PC-9 (cell line): ENCODE results near the gene TMEM237. TPM values are rescaled to one million over a fixed set of nuclear protein-coding genes. Genes with fewer than 3 reads are reported as not detected.

Experiments
- BruUV-seq: library from RNA; stranded (reverse); fragments of 400-500 nt; replicated peaks from 2 replicates; lab custom pipeline; 2021; lab: Mats Ljungman, UMichigan
- CTCF ChIA-PET: fragments of 300-600 bp; sonication (Branson Sonifier 250); formaldehyde crosslinking; loops from one replicate; lab custom pipeline; 2022; ENCODE audit warnings: antibody characterized with exemption; lab: Charles Lee
- POLR2A ChIA-PET: fragments of 300-600 bp; sonication (Branson Sonifier 250); formaldehyde crosslinking; loops from one replicate; lab custom pipeline; 2022; ENCODE audit warnings: antibody characterized with exemption; ENCODE audit not compliant: unreplicated experiment; lab: Charles Lee
- DNase-seq, 2 experiments: peaks; one replicate each; pipeline versions ENCODE4 v3.0.0 to v3.0.0-alpha.2; 2015 to 2022; ENCODE audit warnings: mixed read lengths in 1 of 2
- H2AFZ ChIP-seq: fragments of 200-600 bp; sonication (generic); 2 replicates; pipeline ENCODE4 v1.8.1; 2017; ENCODE audit warnings: antibody characterized with exemption
- H3F3A ChIP-seq: fragments of 200-600 bp; sonication (generic); 2 replicates; pipeline ENCODE4 v1.8.1; 2017; ENCODE audit warnings: antibody characterized with exemption, mild to moderate bottlenecking, low read depth; ENCODE audit not compliant: insufficient read depth
- H3K27ac ChIP-seq: fragments of 200-600 bp; sonication (generic); 2 replicates; pipeline ENCODE4 v1.6.1; 2016; ENCODE audit warnings: mixed run types
- H3K27me3 ChIP-seq: fragments of 200-600 bp; sonication (generic); 2 replicates; pipeline ENCODE4 v1.6.1; 2016; ENCODE audit warnings: low read depth, mixed run types; ENCODE audit not compliant: insufficient read depth
- H3K36me3 ChIP-seq: fragments of 200-600 bp; sonication (generic); 2 replicates; pipeline ENCODE4 v1.6.1; 2016; ENCODE audit warnings: low read depth, mixed run types
- H3K4me1 ChIP-seq: fragments of 200-600 bp; sonication (generic); replicated peaks from 2 replicates; pipeline ENCODE4 v1.6.1; 2016; ENCODE audit warnings: mixed run types; ENCODE audit not compliant: insufficient read depth
- H3K4me2 ChIP-seq: fragments of 200-600 bp; sonication (generic); 2 replicates; pipeline ENCODE4 v1.6.1; 2017; ENCODE audit warnings: mixed run types
- H3K4me3 ChIP-seq: fragments of 200-600 bp; sonication (generic); 2 replicates; pipeline ENCODE4 v1.6.1; 2016; ENCODE audit warnings: mixed run types
- H3K79me2 ChIP-seq: fragments of 200-600 bp; sonication (generic); 2 replicates; pipeline ENCODE4 v1.6.1; 2017; ENCODE audit warnings: low read depth, mixed run types
- H3K9me2 ChIP-seq: fragments of 200-600 bp; sonication (generic); 2 replicates; pipeline ENCODE4 v1.8.1; 2017; ENCODE audit warnings: mild to moderate bottlenecking; ENCODE audit not compliant: insufficient read depth
- H3K9me3 ChIP-seq: fragments of 200-600 bp; sonication (generic); 2 replicates; pipeline ENCODE4 v1.8.1; 2016; ENCODE audit warnings: low read depth; ENCODE audit not compliant: insufficient read depth
- H4K20me1 ChIP-seq: fragments of 200-600 bp; sonication (generic); 2 replicates; pipeline ENCODE4 v1.8.1; 2017; ENCODE audit not compliant: insufficient read depth
- CTCF ChIP-seq: fragments of 200-600 bp; sonication (generic); conservative IDR thresholded peaks from 2 replicates; pipeline ENCODE4 v1.6.1; 2017; ENCODE audit warnings: mixed run types, antibody characterized with exemption, mild to moderate bottlenecking, moderate library complexity
- EZH2 ChIP-seq: fragments of 200-600 bp; sonication (generic); IDR thresholded peaks from 2 replicates; pipeline ENCODE4 v1.8.0; 2017; ENCODE audit warnings: antibody characterized with exemption, low read depth
- intact Hi-C: fragments of 100-400 bp; cut with micrococcal nuclease; formaldehyde crosslinking; loops from one replicate; pipeline ENCODE4 v1.10.0; 2022; ENCODE audit not compliant: unreplicated experiment
- total RNA-seq: library from RNA; stranded (reverse); gene quantifications from 2 replicates; pipeline ENCODE4 v1.2.3, GENCODE V29; 2021

TMEM237 gene
- total RNA-seq, 1 experiment from 2014 or later: 24.5 TPM

- Histone ChIP-seq H3K27me3 (no peaks in the 10 kb centered on the region), H3K79me2 (no peaks in the 10 kb centered on the region), H3K4me2 (no peak overlapping the region), H3K36me3 (no peaks in the 10 kb centered on the region), H3K4me1 (peaks cover 14% of the 10 kb centered on the region), H2AFZ (no peak overlapping the region), H3K27ac (no peak overlapping the region), H4K20me1 (no peaks in the 10 kb centered on the region), H3F3A (peaks cover 11% of the 10 kb centered on the region; the same call in 1 of the 2 replicates), H3K4me3 (no peak overlapping the region), H3K9me2 (peaks cover 3% of the 10 kb centered on the region; the same call in 1 of the 2 replicates), H3K9me3 (0 out of 2 replicates have a peak, but pooled peaks cover 4% of the 10 kb centered on the region)
- CTCF ChIA-PET: no interaction called here
- no peak for TF ChIP-seq CTCF
- TF ChIP-seq EZH2: no peak
- BruUV-seq: no TSS peak
- POLR2A ChIA-PET: interaction anchor here (0.5 kb wide), 1 partner anchor 95 kb away, joined by 7 read pairs; no protein-coding TSS in a partner anchor
- intact Hi-C loops: no loop called here
- no peak for DNase-seq
Observed at GRCh38 chr2:201579536-201579935, 63.8 kb downstream of the TMEM237 start.

- POLR2A ChIA-PET: no interaction called here
- Histone ChIP-seq H4K20me1 (no peaks in the 10 kb centered on the region), H3K27me3 (no peaks in the 10 kb centered on the region), H3K36me3 (no peaks in the 10 kb centered on the region), H3K4me2 (no peak overlapping the region), H3K27ac (no peak overlapping the region), H2AFZ (no peak overlapping the region), H3K9me3 (no peaks in the 10 kb centered on the region), H3F3A (peaks cover 10% of the 10 kb centered on the region; the same call in 1 of the 2 replicates), H3K79me2 (no peaks in the 10 kb centered on the region), H3K9me2 (no peaks in the 10 kb centered on the region), H3K4me3 (no peak overlapping the region), H3K4me1 (peaks cover 13% of the 10 kb centered on the region)
- BruUV-seq: no TSS peak
- TF ChIP-seq EZH2: no peak
- TF ChIP-seq CTCF: no peak
- intact Hi-C loops: no loop called here
- no peak for DNase-seq
- CTCF ChIA-PET: no interaction called here
Observed at GRCh38 chr2:201575971-201576370, 67.3 kb downstream of the TMEM237 start.

DNA sequence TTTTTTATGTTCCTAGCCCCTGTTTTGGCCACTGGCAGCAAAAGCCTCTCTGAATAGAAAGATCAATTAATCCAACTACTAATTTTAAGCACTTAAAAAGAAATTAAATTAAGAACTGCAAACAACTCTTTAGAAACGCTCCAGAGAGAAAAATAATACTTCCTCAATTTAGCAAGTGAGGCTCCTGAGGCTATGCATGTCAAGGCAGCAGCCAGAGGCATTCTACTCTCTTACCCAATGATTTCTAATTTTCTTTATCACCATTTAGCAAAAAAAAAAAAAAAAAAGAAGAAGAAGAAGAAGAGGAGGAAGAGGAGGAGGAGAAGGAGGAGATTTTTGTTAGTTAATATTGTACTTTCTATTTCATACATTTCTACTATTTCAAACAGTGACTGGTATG, 68.5 kb downstream of the TMEM237 start:
- H3K4me1 ChIP-seq: peaks cover under 1% of the 10 kb centered on the region
- H3K79me2 ChIP-seq: no peaks in the 10 kb centered on the region
- no peak overlapping the region for H3K4me2 ChIP-seq
- H3K9me3 ChIP-seq: no peaks in the 10 kb centered on the region
- H3K27me3 ChIP-seq: no peaks in the 10 kb centered on the region
- H3K4me3 ChIP-seq: no peak overlapping the region
- no peak for TF ChIP-seq EZH2
- TF ChIP-seq CTCF: no peak
- intact Hi-C loops: no loop called here
- no peaks in the 10 kb centered on the region for H3K36me3 ChIP-seq
- no peaks in the 10 kb centered on the region for H3F3A ChIP-seq
- H2AFZ ChIP-seq: no peak overlapping the region
- no peak for DNase-seq
- ChIA-PET CTCF (no interaction called here), POLR2A (no interaction called here)
- no peaks in the 10 kb centered on the region for H4K20me1 ChIP-seq
- BruUV-seq: no TSS peak
- no peaks in the 10 kb centered on the region for H3K9me2 ChIP-seq
- H3K27ac ChIP-seq: no peak overlapping the region
